ENCODE measurements around the gene TMEM187.
A peak's percentile ranks its signal among the peaks of the same experiment; 100 is the strongest.

Gene TMEM187

GRCh38 chrX:153944800-153945150 is 27.8 kb upstream of the TMEM187 start:
- Histone ChIP-seq H3K4me3 (peak overlapping the region; percentile 52 to 54), H3K27me3 (no peaks in the 10 kb centered on the region), H3K4me1 (peaks cover 0 to 7% (median 2%) of the 10 kb centered on the region in 4 donors)

GRCh38 chrX:153945956-153946943 is 26.3 kb upstream of the TMEM187 start:
- Histone ChIP-seq H3K4me1 (peaks cover 0 to 7% (median 2%) of the 10 kb centered on the region in 4 donors), H3K27me3 (no peaks in the 10 kb centered on the region), H3K36me3 (peaks cover 5 to 29% (median 28%) of the 10 kb centered on the region in 3 donors), H3K4me3 (no peak overlapping the region), H3K9me3 (no peaks in the 10 kb centered on the region), H3K27ac (peak overlapping the region in 1 of 2 donors; percentile 19)
- no peak for DNase-seq
- TF ChIP-seq CTCF (IDR thresholded peaks at IDR 0.05): no peak
- intact Hi-C loops (cut with DNase I; ENCODE audit: low total_unique reads): no loop called here

More at GRCh38 chrX:153944800-153945150, 27.8 kb upstream of the TMEM187 start:
- intact Hi-C loops (cut with DNase I; ENCODE audit: low total_unique reads): no loop called here
- DNase-seq: no peak
- no peak for TF ChIP-seq CTCF (IDR thresholded peaks at IDR 0.05)
- Histone ChIP-seq H3K36me3 (peaks cover 0 to 14% (median 14%) of the 10 kb centered on the region in 3 donors), H3K9me3 (no peaks in the 10 kb centered on the region), H3K27ac (peak overlapping the region; percentile 61 to 77)

- H3K4me3 ChIP-seq: no peak overlapping the region
- peaks cover 0 to 7% (median 2%) of the 10 kb centered on the region in 4 donors for H3K4me1 ChIP-seq
- peak; percentile 62 to 66 for TF ChIP-seq CTCF (IDR thresholded peaks at IDR 0.05)
- H3K9me3 ChIP-seq: no peaks in the 10 kb centered on the region
- H3K27ac ChIP-seq: peak overlapping the region in 1 of 2 donors; percentile 19
- H3K36me3 ChIP-seq: peaks cover 13 to 38% (median 37%) of the 10 kb centered on the region in 3 donors
- DNase-seq: peak; percentile 56 to 77
- intact Hi-C loops (cut with DNase I; ENCODE audit: low total_unique reads): no loop called here
- H3K27me3 ChIP-seq: no peaks in the 10 kb centered on the region
Measured at GRCh38 chrX:153947009-153947769, 25.4 kb upstream of the TMEM187 start.

GRCh38 chrX:153948002-153948466 is 24.5 kb upstream of the TMEM187 start:
- H3K27me3 ChIP-seq: no peaks in the 10 kb centered on the region
- no peak for DNase-seq
- H3K9me3 ChIP-seq: no peaks in the 10 kb centered on the region
- TF ChIP-seq CTCF (IDR thresholded peaks at IDR 0.05): no peak
- H3K27ac ChIP-seq: no peak overlapping the region
- H3K4me3 ChIP-seq: no peak overlapping the region
- intact Hi-C loops (cut with DNase I; ENCODE audit: low total_unique reads): no loop called here
- H3K4me1 ChIP-seq: peaks cover 0 to 11% (median 6%) of the 10 kb centered on the region in 4 donors
- H3K36me3 ChIP-seq: peaks cover 16 to 45% (median 42%) of the 10 kb centered on the region in 3 donors

Data from tibial artery (tissue), 4 donors.